ENCODE data around the gene MAP10.

MAP10 gene

GRCh38 chr1:232795497-232796053 is 9.6 kb upstream of the MAP10 start:
- DNase-seq (ENCODE audit: low spot score) = no peak
- ChIA-PET CTCF (no interaction called here), POLR2A (ENCODE audit: low non-redundant PET) (no interaction called here)
- TF ChIP-seq CTCF (conservative IDR thresholded peaks at IDR 0.05; ENCODE audit: low read depth) = no peak
- H3K27ac ChIP-seq = no peak overlapping the region

GRCh38 chr1:232797856-232798510 is 7.2 kb upstream of the MAP10 start:
- DNase-seq (ENCODE audit: low spot score) = no peak
- TF ChIP-seq CTCF (conservative IDR thresholded peaks at IDR 0.05; ENCODE audit: low read depth) = no peak
- H3K27ac ChIP-seq = no peak overlapping the region
- POLR2A ChIA-PET (ENCODE audit: low non-redundant PET) = no interaction called here
- CTCF ChIA-PET = interaction anchor here (0.6 kb wide), 1 partner anchor 404 kb away, joined by 3 read pairs; no protein-coding TSS in a partner anchor

- no peak for DNase-seq (ENCODE audit: low spot score)
- CTCF ChIA-PET = no interaction called here
- POLR2A ChIA-PET (ENCODE audit: low non-redundant PET) = no interaction called here
- TF ChIP-seq CTCF (conservative IDR thresholded peaks at IDR 0.05; ENCODE audit: low read depth) = no peak
- H3K27ac ChIP-seq = no peak overlapping the region
Observed at GRCh38 chr1:232798920-232799319, 6.3 kb upstream of the MAP10 start.

- POLR2A ChIA-PET (ENCODE audit: low non-redundant PET) = no interaction called here
- CTCF ChIA-PET = interaction anchor here (0.6 kb wide), 1 partner anchor 74 kb away, joined by 3 read pairs; no protein-coding TSS in a partner anchor
- H3K27ac ChIP-seq = no peak overlapping the region
- no peak for DNase-seq (ENCODE audit: low spot score)
- no peak for TF ChIP-seq CTCF (conservative IDR thresholded peaks at IDR 0.05; ENCODE audit: low read depth)
Observed at GRCh38 chr1:232806186-232806510, 932 bp downstream of the MAP10 start.

- no peak for DNase-seq (ENCODE audit: low spot score)
- H3K27ac ChIP-seq = no peak overlapping the region
- CTCF ChIA-PET = interaction anchor here (0.7 kb wide), 1 partner anchor 9 kb away, joined by 3 read pairs; no protein-coding TSS in a partner anchor
- no peak for TF ChIP-seq CTCF (conservative IDR thresholded peaks at IDR 0.05; ENCODE audit: low read depth)
- POLR2A ChIA-PET (ENCODE audit: low non-redundant PET) = no interaction called here
Observed at GRCh38 chr1:232810856-232811255, 5.6 kb downstream of the MAP10 start.

GRCh38 chr1:232812560-232812959 is 7.3 kb downstream of the MAP10 start:
- no peak for TF ChIP-seq CTCF (conservative IDR thresholded peaks at IDR 0.05; ENCODE audit: low read depth)
- H3K27ac ChIP-seq = no peak overlapping the region
- DNase-seq (ENCODE audit: low spot score) = no peak
- POLR2A ChIA-PET (ENCODE audit: low non-redundant PET) = no interaction called here
- CTCF ChIA-PET = interaction anchor here (0.5 kb wide), 1 partner anchor 507 kb away, joined by 5 read pairs; no protein-coding TSS in a partner anchor
